T-cell (primary cell): ENCODE data around the gene CNR2. TPM values are rescaled to one million over a fixed set of nuclear protein-coding genes. Genes with fewer than 3 reads are reported as not detected.

ENCODE experiments used
- ATAC-seq, 4 experiments: fragments of 200-7000 bp in 3 of 4; fragments of 150-1000 bp in 1 of 4; cut with Tn5 transposase; replicated peaks in 1 of 4; 1 replicate in 3 of 4; 2 replicates in 1 of 4; pipeline ENCODE4 v1.10.0; 2021; ENCODE audit warnings: moderate library complexity in 3 of 4, mild to moderate bottlenecking in 2 of 4, moderate number of reproducible peaks in 1 of 4
- CTCF ChIA-PET, 2 donors: fragments of 300-600 bp; sonication (Branson Sonifier 250); formaldehyde crosslinking; loops; one replicate each; lab custom pipeline; 2022; ENCODE audit warnings: antibody characterized with exemption in 2 of 2; lab: Charles Lee
- POLR2A ChIA-PET, 2 donors: fragments of 300-600 bp; sonication (Branson Sonifier 250); formaldehyde crosslinking; loops; one replicate each; lab custom pipeline; 2022; ENCODE audit warnings: antibody characterized with exemption in 2 of 2; lab: Charles Lee
- DNase-seq, 35 experiments: peaks; one replicate each; pipeline versions ENCODE4 v3.0.0 to v3.0.0-alpha.2; 2013 to 2023
- H3K27ac ChIP-seq: one replicate; pipeline ENCODE4 v1.5.1; 2013; ENCODE audit warnings: low read length
- H3K27me3 ChIP-seq, 2 experiments: replicated peaks in 1 of 2; 1 replicate in 1 of 2; 2 replicates in 1 of 2; pipeline versions ENCODE4 v1.6.1 to v1.7.0; 2013; ENCODE audit warnings: low read length in 1 of 2, mixed read lengths in 1 of 2; ENCODE audit not compliant: control insufficient read depth in 2 of 2, insufficient read depth in 2 of 2; ENCODE audit errors: extremely low read depth in 1 of 2
- H3K36me3 ChIP-seq, 2 donors: 1 replicate in 1 of 2; 2 replicates in 1 of 2; pipeline versions ENCODE4 v1.6.1 to v1.7.0; 2013; ENCODE audit warnings: low read length in 1 of 2; ENCODE audit not compliant: control insufficient read depth in 2 of 2, insufficient read depth in 1 of 2; ENCODE audit errors: extremely low read depth in 1 of 2
- H3K4me1 ChIP-seq, 2 experiments: 1 replicate in 1 of 2; 2 replicates in 1 of 2; pipeline versions ENCODE4 v1.6.1 to v1.7.0; 2013; ENCODE audit warnings: low read length in 2 of 2, mixed read lengths in 1 of 2; ENCODE audit not compliant: insufficient read depth in 2 of 2, control insufficient read depth in 1 of 2; ENCODE audit errors: extremely low read depth in 1 of 2
- H3K4me3 ChIP-seq, 2 donors: 1 replicate in 1 of 2; 2 replicates in 1 of 2; pipeline versions ENCODE4 v1.5.1 to v1.7.0; 2013; ENCODE audit warnings: mild to moderate bottlenecking in 2 of 2, low read length in 1 of 2, moderate library complexity in 1 of 2; ENCODE audit not compliant: control insufficient read depth in 1 of 2; ENCODE audit errors: extremely low read depth in 1 of 2
- H3K9me3 ChIP-seq: 2 replicates; pipeline ENCODE4 v1.7.0; 2013
- H3K27ac Mint-ChIP-seq, 2 donors: one replicate each; pipeline ENCODE4 v1.8.0; 2020 to 2021; ENCODE audit warnings: mild to moderate bottlenecking in 2 of 2, mixed read lengths in 2 of 2
- H3K27me3 Mint-ChIP-seq, 2 donors: one replicate each; pipeline ENCODE4 v1.8.0; 2021 to 2022; ENCODE audit warnings: mixed read lengths in 2 of 2
- H3K36me3 Mint-ChIP-seq: one replicate; pipeline ENCODE4 v1.8.0; 2021; ENCODE audit warnings: mixed read lengths
- H3K4me1 Mint-ChIP-seq, 3 donors: one replicate each; pipeline ENCODE4 v1.8.0; 2020 to 2022; ENCODE audit warnings: mixed read lengths in 3 of 3, mild to moderate bottlenecking in 1 of 3
- H3K4me3 Mint-ChIP-seq, 3 donors: one replicate each; pipeline ENCODE4 v1.8.0; 2020 to 2022; ENCODE audit warnings: mild to moderate bottlenecking in 3 of 3, mixed read lengths in 3 of 3, moderate library complexity in 3 of 3
- H3K9me3 Mint-ChIP-seq, 3 donors: one replicate each; pipeline ENCODE4 v1.8.0; 2020 to 2022; ENCODE audit warnings: mixed read lengths in 3 of 3
- WGBS: methylation state at CpG from one replicate; pipeline ENCODE4 v1.1.5; 2013; ENCODE audit warnings: missing lambda C conversion rate; ENCODE audit not compliant: insufficient coverage; 5-methylcytosine and 5-hydroxymethylcytosine counted together
- total RNA-seq, 35 experiments: library from RNA in 6 of 35; stranded (reverse) in 6 of 35; fragments of 120-200 nt in 1 of 35; gene quantifications; one replicate each; pipeline versions ENCODE4 v1.2.1 to v1.2.4 and lab custom pipeline; 2013 to 2026

Gene CNR2
- total RNA-seq, 5 donors from 2014 or later (not counting 1 experiment from before 2014, with no cell fraction given) = 0.67 to 2.1 (median 1.5) TPM

- no peak overlapping the region for H3K4me3 ChIP-seq
These were observed 17.1 kb upstream of the CNR2 start for GRCh38 chr1:23930270-23930669.

GRCh38 chr1:23928789-23929188 lies 15.6 kb upstream of the CNR2 start:
- WGBS = 71% methylated on average over 1 of the region's 4 CpGs
- Mint-ChIP-seq H3K36me3 (no peaks in the 10 kb centered on the region), H3K27me3 (peaks cover 3 to 11% of the 10 kb centered on the region in 2 donors), H3K4me3 (no peak overlapping the region), H3K27ac (no peak overlapping the region), H3K4me1 (peaks cover 0 to 5% (median 0%) of the 10 kb centered on the region in 3 donors), H3K9me3 (no peaks in the 10 kb centered on the region)
- ATAC-seq (no peak), DNase-seq (no peak)
- H3K36me3 ChIP-seq = no peaks in the 10 kb centered on the region
- H3K9me3 ChIP-seq = no peaks in the 10 kb centered on the region
- no peaks in the 10 kb centered on the region for H3K4me1 ChIP-seq
- POLR2A ChIA-PET = no interaction called here
- H3K4me3 ChIP-seq = no peak overlapping the region
- peaks cover 0 to 2% of the 10 kb centered on the region in 2 experiments for H3K27me3 ChIP-seq
- H3K27ac ChIP-seq = no peak overlapping the region
- CTCF ChIA-PET = interaction anchor here in 1 of 2 donors (0.5 kb wide), 2 partner anchors 10 to 90 kb away, joined by 3 to 5 read pairs; no protein-coding TSS in a partner anchor

More at GRCh38 chr1:23930270-23930669, 17.1 kb upstream of the CNR2 start:
- DNase-seq (no peak), ATAC-seq (no peak)
- no CpG with 5 or more reads among the region's 5 CpGs for WGBS
- H3K9me3 Mint-ChIP-seq = no peaks in the 10 kb centered on the region
- H3K27ac ChIP-seq = no peak overlapping the region
- no peak overlapping the region for H3K4me3 Mint-ChIP-seq
- peaks cover 3 to 11% of the 10 kb centered on the region in 2 donors for H3K27me3 Mint-ChIP-seq
- POLR2A ChIA-PET = interaction anchor here in 1 of 2 donors (0.7 kb wide), 1 partner anchor 14 kb away, joined by 3 read pairs; no protein-coding TSS in a partner anchor
- peaks cover 0 to 2% of the 10 kb centered on the region in 2 experiments for H3K27me3 ChIP-seq
- no peaks in the 10 kb centered on the region for H3K9me3 ChIP-seq
- no peaks in the 10 kb centered on the region for H3K36me3 Mint-ChIP-seq
- CTCF ChIA-PET = no interaction called here
- no peak overlapping the region for H3K27ac Mint-ChIP-seq
- peaks cover 0 to 5% (median 0%) of the 10 kb centered on the region in 3 donors for H3K4me1 Mint-ChIP-seq
- no peaks in the 10 kb centered on the region for H3K4me1 ChIP-seq
- no peaks in the 10 kb centered on the region for H3K36me3 ChIP-seq

- WGBS = 63% methylated on average over 1 of the region's 1 CpG
- Mint-ChIP-seq H3K4me3 (no peak overlapping the region), H3K27ac (no peak overlapping the region)
These were observed 13.9 kb upstream of the CNR2 start for GRCh38 chr1:23927097-23927496.

GRCh38 chr1:23925279-23925678 lies 12.1 kb upstream of the CNR2 start:
- Histone ChIP-seq H3K4me3 (no peak overlapping the region), H3K9me3 (no peaks in the 10 kb centered on the region), H3K36me3 (no peaks in the 10 kb centered on the region), H3K27ac (no peak overlapping the region), H3K4me1 (no peaks in the 10 kb centered on the region), H3K27me3 (peaks cover 0 to 2% of the 10 kb centered on the region in 2 experiments)
- H3K27me3 Mint-ChIP-seq = peaks cover 3 to 9% of the 10 kb centered on the region in 2 donors
- H3K36me3 Mint-ChIP-seq = no peaks in the 10 kb centered on the region
- no peaks in the 10 kb centered on the region for H3K9me3 Mint-ChIP-seq
- no peaks in the 10 kb centered on the region for H3K4me1 Mint-ChIP-seq
- DNase-seq (no peak), ATAC-seq (no peak)
- no peak overlapping the region for H3K4me3 Mint-ChIP-seq
- H3K27ac Mint-ChIP-seq = no peak overlapping the region
- CTCF ChIA-PET = no interaction called here
- POLR2A ChIA-PET = no interaction called here
- WGBS = no CpG with 5 or more reads among the region's 3 CpGs

More at GRCh38 chr1:23927097-23927496, 13.9 kb upstream of the CNR2 start:
- ChIA-PET CTCF (no interaction called here), POLR2A (no interaction called here)
- no peaks in the 10 kb centered on the region for H3K36me3 ChIP-seq
- ATAC-seq = no peak
- no peaks in the 10 kb centered on the region for H3K36me3 Mint-ChIP-seq
- no peak for DNase-seq
- H3K4me1 ChIP-seq = no peaks in the 10 kb centered on the region
- H3K27me3 ChIP-seq = peaks cover 0 to 2% of the 10 kb centered on the region in 2 experiments
- H3K9me3 ChIP-seq = no peaks in the 10 kb centered on the region
- no peak overlapping the region for H3K4me3 ChIP-seq
- no peaks in the 10 kb centered on the region for H3K9me3 Mint-ChIP-seq
- peaks cover 0 to 3% (median 0%) of the 10 kb centered on the region in 3 donors for H3K4me1 Mint-ChIP-seq
- H3K27me3 Mint-ChIP-seq = peaks cover 3 to 11% of the 10 kb centered on the region in 2 donors
- no peak overlapping the region for H3K27ac ChIP-seq

GRCh38 chr1:23924601-23925000 lies 11.4 kb upstream of the CNR2 start:
- ATAC-seq = no peak
- Mint-ChIP-seq H3K4me1 (peaks cover 0 to 2% (median 2%) of the 10 kb centered on the region in 3 donors), H3K27me3 (peaks cover 3 to 8% of the 10 kb centered on the region in 2 donors), H3K36me3 (no peaks in the 10 kb centered on the region), H3K4me3 (no peak overlapping the region), H3K9me3 (no peaks in the 10 kb centered on the region), H3K27ac (no peak overlapping the region)
- no peak overlapping the region for H3K27ac ChIP-seq
- ChIA-PET CTCF (interaction anchor here in 1 of 2 donors (0.6 kb wide), 1 partner anchor 158 kb away, joined by 3 read pairs; no protein-coding TSS in a partner anchor), POLR2A (no interaction called here)
- H3K4me3 ChIP-seq = no peak overlapping the region
- H3K9me3 ChIP-seq = no peaks in the 10 kb centered on the region
- H3K27me3 ChIP-seq = peaks cover 0 to 2% of the 10 kb centered on the region in 2 experiments
- DNase-seq = no peak
- WGBS = 97% methylated on average over 6 of the region's 11 CpGs
- no peaks in the 10 kb centered on the region for H3K36me3 ChIP-seq
- H3K4me1 ChIP-seq = no peaks in the 10 kb centered on the region

GRCh38 chr1:23923592-23924499 lies 10.7 kb upstream of the CNR2 start:
- ATAC-seq (no peak), DNase-seq (no peak)
- CTCF ChIA-PET = interaction anchor here in 1 of 2 donors (0.6 kb wide), 1 partner anchor 157 kb away, joined by 3 read pairs; no protein-coding TSS in a partner anchor
- Mint-ChIP-seq H3K4me1 (peaks cover 0 to 2% (median 2%) of the 10 kb centered on the region in 3 donors), H3K27ac (no peak overlapping the region), H3K36me3 (no peaks in the 10 kb centered on the region), H3K4me3 (no peak overlapping the region), H3K27me3 (peaks cover under 1 to 4% of the 10 kb centered on the region in 2 donors), H3K9me3 (no peaks in the 10 kb centered on the region)
- no peaks in the 10 kb centered on the region for H3K4me1 ChIP-seq
- 73% methylated on average over 5 of the region's 8 CpGs for WGBS
- no peaks in the 10 kb centered on the region for H3K9me3 ChIP-seq
- no peak overlapping the region for H3K27ac ChIP-seq
- H3K27me3 ChIP-seq = peaks cover 0 to under 1% of the 10 kb centered on the region in 2 experiments
- POLR2A ChIA-PET = interaction anchor here in 1 of 2 donors (0.7 kb wide), 1 partner anchor 14 kb away, joined by 3 read pairs; no protein-coding TSS in a partner anchor
- H3K4me3 ChIP-seq = no peak overlapping the region
- no peaks in the 10 kb centered on the region for H3K36me3 ChIP-seq
